SK-N-SH treated with all-trans-retinoic acid at 6 μM for 48 hours (cell line): ENCODE data around the gene FYCO1.

Experiments used
- ARNTL ChIP-seq: fragments of 450-650 bp; formaldehyde crosslinking; IDR thresholded peaks from 2 replicates; pipeline ENCODE4 v1.5.0; 2020; ENCODE audit warnings: low read depth, mild to moderate bottlenecking, moderate library complexity, borderline replicate concordance
- BACH2 ChIP-seq: fragments of 250-450 bp; sonication (Bioruptor Pico); IDR thresholded peaks from 2 replicates; pipeline ENCODE4 v1.9.0; 2021; ENCODE audit warnings: mild to moderate bottlenecking, borderline replicate concordance
- CREB5 ChIP-seq: fragments of 250-450 bp; sonication (Bioruptor Pico); IDR thresholded peaks from 2 replicates; pipeline ENCODE4 v1.5.1; 2020; ENCODE audit warnings: low read depth, mild to moderate bottlenecking, moderate library complexity
- OSR1 ChIP-seq: fragments of 250-450 bp; sonication (Bioruptor Pico); IDR thresholded peaks from 2 replicates; pipeline ENCODE4 v1.8.0; 2022; ENCODE audit warnings: moderate library complexity, mild to moderate bottlenecking, inconsistent platforms
- TCF4 ChIP-seq: fragments of 250-450 bp; sonication (Bioruptor Pico); IDR thresholded peaks from 2 replicates; pipeline ENCODE4 v1.8.0; 2021; ENCODE audit warnings: mild to moderate bottlenecking, moderate library complexity, borderline replicate concordance
- ZFP3 ChIP-seq: fragments of 250-450 bp; sonication (Bioruptor Pico); IDR thresholded peaks from 2 replicates; pipeline ENCODE4 v1.5.0; 2020; ENCODE audit warnings: mild to moderate bottlenecking, moderate library complexity
- ZNF70 ChIP-seq: fragments of 450-650 bp; formaldehyde crosslinking; IDR thresholded peaks from 2 replicates; pipeline ENCODE4 v1.5.0; 2020; ENCODE audit warnings: mild to moderate bottlenecking, moderate library complexity
- ZNF8 ChIP-seq: fragments of 450-650 bp; formaldehyde crosslinking; IDR thresholded peaks from 2 replicates; pipeline ENCODE4 v1.5.0; 2020; ENCODE audit warnings: mild to moderate bottlenecking, moderate library complexity
- TF ChIP-seq, protein P1 (sequence below): fragments of 250-450 bp; sonication (Bioruptor Pico); IDR thresholded peaks from 2 replicates; pipeline ENCODE4 v1.8.0; 2020; ENCODE audit warnings: mild to moderate bottlenecking, moderate library complexity, borderline replicate concordance

- no peak for TF ChIP-seq BACH2 (CRISPR knock-in tag)
- TF ChIP-seq, protein P1, sequence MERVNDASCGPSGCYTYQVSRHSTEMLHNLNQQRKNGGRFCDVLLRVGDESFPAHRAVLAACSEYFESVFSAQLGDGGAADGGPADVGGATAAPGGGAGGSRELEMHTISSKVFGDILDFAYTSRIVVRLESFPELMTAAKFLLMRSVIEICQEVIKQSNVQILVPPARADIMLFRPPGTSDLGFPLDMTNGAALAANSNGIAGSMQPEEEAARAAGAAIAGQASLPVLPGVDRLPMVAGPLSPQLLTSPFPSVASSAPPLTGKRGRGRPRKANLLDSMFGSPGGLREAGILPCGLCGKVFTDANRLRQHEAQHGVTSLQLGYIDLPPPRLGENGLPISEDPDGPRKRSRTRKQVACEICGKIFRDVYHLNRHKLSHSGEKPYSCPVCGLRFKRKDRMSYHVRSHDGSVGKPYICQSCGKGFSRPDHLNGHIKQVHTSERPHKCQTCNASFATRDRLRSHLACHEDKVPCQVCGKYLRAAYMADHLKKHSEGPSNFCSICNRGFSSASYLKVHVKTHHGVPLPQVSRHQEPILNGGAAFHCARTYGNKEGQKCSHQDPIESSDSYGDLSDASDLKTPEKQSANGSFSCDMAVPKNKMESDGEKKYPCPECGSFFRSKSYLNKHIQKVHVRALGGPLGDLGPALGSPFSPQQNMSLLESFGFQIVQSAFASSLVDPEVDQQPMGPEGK (CRISPR knock-in tag), result no peak
- no peak for TF ChIP-seq OSR1
- no peak for TF ChIP-seq TCF4 (CRISPR knock-in tag)
- TF ChIP-seq ZNF8 (CRISPR knock-in tag), result no peak
- TF ChIP-seq ZNF70 (CRISPR knock-in tag), result no peak
- TF ChIP-seq ZFP3, result no peak
- no peak for TF ChIP-seq CREB5 (CRISPR knock-in tag)
- no peak for TF ChIP-seq ARNTL
Measured at GRCh38 chr3:45960289-45960688, 35.3 kb downstream of the FYCO1 start.
